ENCODE data around the gene ELOVL7. TPM values are rescaled to one million over a fixed set of nuclear protein-coding genes. Genes with fewer than 3 reads are reported as not detected.

Gene ELOVL7
- total and polyA plus RNA-seq, 2 of the 8 experiments (the other 6 are each of a cell fraction or from before 2014, with no cell fraction given) = 3.1 to 5.1 TPM

- no peak for DNase-seq (ENCODE audit: low read depth in 1 of 2, low spot score in 2 of 2)
- H4K5ac ChIP-seq (ENCODE audit: insufficient read length, low read depth, low read length) = no peak overlapping the region
- H3K56ac ChIP-seq (replicated peaks; ENCODE audit: insufficient read length, low read depth, low read length) = no peak overlapping the region
- no peaks in the 10 kb centered on the region for H3K23me2 ChIP-seq (ENCODE audit: low read depth, low read length)
- H3K14ac ChIP-seq (ENCODE audit: insufficient read length) = no peak overlapping the region
- no peak overlapping the region for H3K4ac ChIP-seq (replicated peaks; ENCODE audit: insufficient read length, low read depth, low read length)
- ChIA-PET CTCF (ENCODE audit: partially characterized antibody) (interaction anchor here (0.9 to 1.5 kb wide), 2 partner anchors 153 to 189 kb away, joined by 3 read pairs; partner anchors contain the start of gene DEPDC1B), POLR2A (ENCODE audit: partially characterized antibody) (interaction anchor here (1.1 kb wide), 1 partner anchor 47 kb away, joined by 3 read pairs; no protein-coding TSS in a partner anchor)
- H2AFZ ChIP-seq (ENCODE audit: low read length) = no peak overlapping the region
- H3K9ac ChIP-seq (replicated peaks in 1 of 4; ENCODE audit: extremely low read depth in 1 of 4, low read depth in 3 of 4, low read length in 3 of 4) = no peak overlapping the region
- no peak for FAIRE-seq
- H2BK15ac ChIP-seq (ENCODE audit: low read length) = no peak overlapping the region
- H2AK5ac ChIP-seq (ENCODE audit: low read depth, low read length) = no peak overlapping the region
- no peaks in the 10 kb centered on the region for H3K79me1 ChIP-seq (ENCODE audit: low read depth, low read length)
- no peak overlapping the region for H3K4me3 ChIP-seq (ENCODE audit: extremely low read depth in 1 of 4, insufficient read depth in 2 of 4, low read depth in 3 of 4, low read length in 4 of 4)
- H2BK5ac ChIP-seq (ENCODE audit: low read depth, low read length) = no peak overlapping the region
- H3K23ac ChIP-seq (ENCODE audit: insufficient read length) = no peak overlapping the region
- peaks cover 0 to 15% (median 9%) of the 10 kb centered on the region in 4 experiments; a peak in 5 of 8 replicates for H3K36me3 ChIP-seq (ENCODE audit: control insufficient read depth in 2 of 4, insufficient read depth in 4 of 4, low read length in 3 of 4)
- no peak overlapping the region for H3K18ac ChIP-seq (ENCODE audit: extremely low read depth, low read length)
- H3K4me2 ChIP-seq (ENCODE audit: insufficient read depth in 1 of 2, low read depth in 2 of 2, low read length in 2 of 2) = no peak overlapping the region
- no peaks in the 10 kb centered on the region for H3K9me3 ChIP-seq (ENCODE audit: insufficient read depth in 2 of 2, low read depth in 1 of 2, low read length in 1 of 2)
- H3K79me2 ChIP-seq (ENCODE audit: control insufficient read depth in 1 of 2, insufficient read depth in 2 of 2, low read length in 2 of 2) = no peaks in the 10 kb centered on the region
- no peak overlapping the region for H2BK120ac ChIP-seq (replicated peaks; ENCODE audit: low read depth, low read length)
- no peaks in the 10 kb centered on the region for H4K20me1 ChIP-seq (replicated peaks in 1 of 2; ENCODE audit: control insufficient read depth in 1 of 2, insufficient read depth in 2 of 2, low read length in 2 of 2)
- H4K91ac ChIP-seq (replicated peaks; ENCODE audit: insufficient read length, low read length) = no peak overlapping the region
- H3K4me1 ChIP-seq (replicated peaks in 1 of 4; ENCODE audit: control insufficient read depth in 3 of 4, insufficient read depth in 4 of 4, low read length in 3 of 4) = peaks cover 0 to 5% (median 2%) of the 10 kb centered on the region in 4 experiments; a peak in 3 of 7 replicates
- H4K8ac ChIP-seq (ENCODE audit: extremely low read depth, insufficient read depth, low read length) = no peak overlapping the region
- no peak overlapping the region for H2BK12ac ChIP-seq (ENCODE audit: low read depth, low read length)
- WGBS, 2 experiments (ENCODE audit: extremely low coverage in 1 of 2, insufficient coverage in 1 of 2, insufficient read length in 1 of 2, insufficient replicate concordance in 2 of 2, low coverage in 1 of 2, low lambda C conversion rate in 2 of 2, missing lambda C conversion rate in 1 of 2) = 93% methylated on average over 2 of the region's 2 CpGs; no CpG with 5 or more reads in 1 of the 2 experiments
- no peak overlapping the region for H3K27ac ChIP-seq (ENCODE audit: low read depth, low read length)
- H2BK20ac ChIP-seq (ENCODE audit: low read length) = no peak overlapping the region
- H3K27me3 ChIP-seq (replicated peaks in 1 of 4; ENCODE audit: control insufficient read depth in 3 of 4, extremely low read depth in 1 of 4, insufficient read depth in 3 of 4, low read length in 3 of 4) = no peaks in the 10 kb centered on the region
- TF ChIP-seq, protein P1, sequence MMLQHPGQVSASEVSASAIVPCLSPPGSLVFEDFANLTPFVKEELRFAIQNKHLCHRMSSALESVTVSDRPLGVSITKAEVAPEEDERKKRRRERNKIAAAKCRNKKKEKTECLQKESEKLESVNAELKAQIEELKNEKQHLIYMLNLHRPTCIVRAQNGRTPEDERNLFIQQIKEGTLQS (IDR thresholded peaks at IDR 0.05; ENCODE audit: insufficient read depth, low read depth, low read length) = no peak
- TF ChIP-seq YY1 (IDR thresholded peaks at IDR 0.05; ENCODE audit: low read depth, low read length) (no peak), RBBP5 (IDR thresholded peaks at IDR 0.05; ENCODE audit: borderline replicate concordance, low read depth, low read length) (no peak), TCF12 (IDR thresholded peaks at IDR 0.05; ENCODE audit: low read depth, low read length) (no peak), SIX5 (IDR thresholded peaks at IDR 0.05; ENCODE audit: low read depth, low read length) (no peak), PHF8 (conservative IDR thresholded peaks at IDR 0.05; ENCODE audit: low read depth, low read length) (no peak), TEAD4 (IDR thresholded peaks at IDR 0.05; ENCODE audit: low read depth, low read length) (no peak), JUND (IDR thresholded peaks at IDR 0.05; ENCODE audit: low read length) (no peak), KDM1A (IDR thresholded peaks at IDR 0.05; ENCODE audit: borderline replicate concordance, low read length) (no peak), SP4 (IDR thresholded peaks at IDR 0.05; ENCODE audit: low read length) (no peak), TAF7 (optimal IDR thresholded peaks at IDR 0.05; ENCODE audit: borderline replicate concordance, low read depth, low read length) (no peak), POLR2A (IDR thresholded peaks at IDR 0.05; ENCODE audit: control extremely low read depth in 1 of 2, low read depth in 2 of 2, low read length in 2 of 2) (no peak), KDM4A (IDR thresholded peaks at IDR 0.05; ENCODE audit: low read depth, low read length, severe bottlenecking) (no peak)
Measured at GRCh38 chr5:60888359-60889061, 44.4 kb upstream of the ELOVL7 start.
